NCI-H2227 treated with DMSO at 0.1 percent for 48 hours (cell line): ENCODE results near the gene ENAH.

Experiments
- DNase-seq: peaks from one replicate; lab custom pipeline; 2025; lab: John Stamatoyannopoulos, UW

ENAH gene

DNA sequence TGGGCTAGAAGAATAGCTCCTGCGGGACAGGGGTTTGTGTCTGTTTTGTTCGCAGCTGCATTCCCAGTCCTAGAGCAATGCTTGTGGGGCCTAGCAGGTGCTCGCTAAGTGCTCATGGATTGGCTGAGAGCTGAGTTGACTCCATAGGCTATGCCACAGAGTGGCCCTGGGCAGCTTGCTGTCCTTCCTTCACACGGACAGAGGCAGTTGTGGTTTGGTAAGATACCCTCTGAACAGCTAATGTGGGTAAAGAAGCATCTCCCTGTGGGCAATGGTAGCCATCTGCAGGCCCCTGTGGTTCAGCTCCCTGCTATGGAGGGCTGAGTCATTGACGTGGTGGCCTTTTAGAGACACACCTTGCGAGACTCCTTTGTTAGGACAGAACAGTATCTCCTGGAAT is 201.6 kb downstream of the ENAH start:
- no peak for DNase-seq

DNA sequence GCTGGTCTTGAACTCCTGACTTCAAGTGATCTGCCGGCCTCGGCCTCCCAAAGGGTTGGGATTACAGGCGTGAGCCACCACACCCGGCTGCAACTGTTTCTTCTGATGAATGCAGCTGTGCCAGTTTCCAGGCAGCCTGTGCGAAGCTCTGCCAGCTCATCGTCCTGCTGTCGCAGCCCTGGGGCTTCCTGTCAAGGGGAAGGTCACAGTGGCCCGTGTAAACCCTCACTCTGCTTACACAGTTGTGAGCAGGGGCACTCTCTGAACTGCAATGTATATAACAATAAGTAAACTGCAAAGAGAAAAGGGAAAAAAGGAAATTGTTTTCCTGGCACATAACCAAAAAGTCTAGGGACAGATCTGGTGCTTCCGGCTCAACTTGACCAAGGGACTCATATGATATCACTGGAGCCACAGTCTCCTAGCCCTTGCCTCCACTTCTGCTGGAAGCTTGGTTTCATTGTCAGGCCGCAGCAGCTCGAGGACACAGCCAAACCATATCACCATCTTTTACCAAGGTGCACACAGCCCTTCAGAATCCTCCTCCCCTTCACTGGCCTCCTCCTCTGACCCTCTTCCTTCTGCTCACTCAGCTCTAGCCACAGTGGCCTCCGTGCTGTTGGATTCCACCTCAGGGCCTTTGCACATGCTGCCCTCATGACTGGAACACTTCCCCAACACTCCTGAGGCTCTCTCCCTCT is 202.3 kb downstream of the ENAH start:
- DNase-seq = no peak

DNA sequence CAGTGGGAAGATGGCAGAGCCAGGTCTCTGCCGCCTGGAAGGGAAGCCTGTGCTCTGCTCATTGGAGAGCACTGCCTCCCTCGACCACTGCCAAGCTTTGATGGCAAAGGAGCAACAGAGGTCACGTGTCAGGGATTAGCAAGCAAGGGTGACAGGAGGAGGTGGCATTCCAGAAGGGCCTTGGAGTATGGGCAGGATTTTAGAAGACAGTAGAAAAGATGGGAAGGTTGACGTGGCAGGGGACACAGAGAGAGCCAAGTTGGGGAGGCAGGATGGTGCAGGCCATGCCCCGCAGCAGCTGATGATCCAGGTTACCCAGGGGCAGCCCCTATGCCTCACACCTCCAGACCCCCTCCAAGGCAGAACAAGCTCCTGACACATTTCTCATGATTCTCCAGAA is 203.1 kb downstream of the ENAH start:
- DNase-seq = no peak

DNA sequence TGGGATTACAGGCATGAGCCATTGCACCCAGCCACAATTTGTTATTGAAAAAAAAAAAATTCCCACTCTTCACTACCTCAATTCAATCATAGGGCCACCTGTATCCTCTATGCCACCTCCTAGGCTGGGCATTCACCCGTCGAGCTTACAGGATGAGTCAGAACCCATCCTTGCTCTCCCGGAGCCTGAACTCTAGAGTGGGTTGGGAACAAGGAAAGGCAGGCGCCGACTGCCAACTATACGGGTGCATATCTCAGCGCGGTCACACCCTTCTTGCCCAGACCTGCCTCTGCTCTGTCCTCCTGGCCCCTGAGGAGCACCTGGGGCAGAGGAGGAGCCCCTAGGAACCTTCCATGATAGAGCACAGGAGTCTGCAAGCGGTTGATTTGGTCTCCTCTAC is 203.7 kb downstream of the ENAH start:
- no peak for DNase-seq

DNA sequence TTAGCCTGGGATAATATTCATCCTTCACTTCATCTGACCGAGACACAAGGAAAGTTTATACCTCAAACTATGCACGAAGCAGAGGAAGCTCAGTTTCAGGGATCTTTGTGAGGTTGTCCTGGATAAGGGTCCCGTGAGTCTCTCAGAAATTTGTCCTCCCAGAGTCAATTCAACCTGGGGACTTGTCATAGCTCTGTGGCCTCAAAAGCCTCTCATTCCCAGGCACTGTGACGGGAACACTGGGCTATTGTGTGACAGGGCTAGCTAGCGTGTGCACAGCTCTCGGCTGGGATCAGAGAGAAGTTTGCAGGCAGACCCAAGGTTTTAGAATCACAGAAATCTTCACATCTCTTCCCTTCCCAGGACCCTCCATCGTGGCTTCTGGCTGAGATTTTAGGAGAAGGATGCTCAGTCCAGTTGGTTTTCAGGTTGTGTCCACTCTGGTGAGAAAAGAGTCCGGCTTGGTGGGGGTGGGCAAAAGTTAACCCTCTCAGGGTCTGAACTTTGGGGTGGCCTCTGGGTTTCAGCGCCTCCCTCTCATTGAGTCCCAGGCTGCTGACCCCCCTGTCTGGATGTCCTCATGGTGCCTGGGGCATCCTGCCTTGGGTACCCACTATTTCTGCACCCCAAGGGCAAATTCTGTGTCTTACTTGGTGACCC is 204.6 kb downstream of the ENAH start:
- no peak for DNase-seq

- no peak for DNase-seq
These were observed 205.3 kb downstream of the ENAH start for GRCh38 chr1:225447650-225448089.

GRCh38 chr1:225446981-225447615 is 205.8 kb downstream of the ENAH start:
- DNase-seq = no peak

DNA sequence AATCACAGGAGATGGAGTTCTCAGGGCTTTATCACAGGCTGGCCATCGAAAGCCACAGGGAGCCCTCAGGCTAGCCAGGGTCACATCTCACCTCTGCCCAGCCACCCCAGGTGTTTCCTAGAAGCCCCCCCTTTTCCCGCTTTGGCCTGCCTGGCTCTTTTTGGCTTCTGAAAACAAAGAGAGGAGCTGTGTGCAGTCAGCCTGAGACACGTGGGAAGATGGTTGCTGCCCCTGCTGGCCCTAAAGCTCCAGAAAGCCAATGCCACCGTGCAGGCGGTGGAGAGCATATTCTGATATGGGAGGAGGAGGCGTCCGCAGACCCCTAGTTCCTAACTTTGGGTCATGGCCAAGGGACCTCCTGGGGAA is 206.3 kb downstream of the ENAH start:
- DNase-seq = no peak

- no peak for DNase-seq
These were observed 207.0 kb downstream of the ENAH start for GRCh38 chr1:225445639-225446594.

- DNase-seq = no peak
These were observed 210.8 kb downstream of the ENAH start for GRCh38 chr1:225442123-225442505.

GRCh38 chr1:225441314-225442122 is 211.4 kb downstream of the ENAH start:
- DNase-seq = no peak

GRCh38 chr1:225440380-225441221 is 212.3 kb downstream of the ENAH start:
- DNase-seq = no peak

- no peak for DNase-seq
These were observed 215.0 kb downstream of the ENAH start for GRCh38 chr1:225437710-225438437.
